Measurements from ENCODE around the gene GORAB. TPM values are rescaled to one million over a fixed set of nuclear protein-coding genes. Genes with fewer than 3 reads are reported as not detected.

The GORAB gene
- total and polyA plus RNA-seq, 9 of the 15 experiments (the other 6 are each of a cell fraction or from before 2014, with no cell fraction given), result 4.4 to 12.9 (median 8.9) TPM

- Histone ChIP-seq H3K4me3 (no peak overlapping the region), H3K9me1 (ENCODE audit: control insufficient read depth, insufficient read depth, low read length) (no peaks in the 10 kb centered on the region), H3K27me3 (ENCODE audit: control insufficient read depth in 2 of 2, insufficient read depth in 2 of 2, low read length in 2 of 2) (no peaks in the 10 kb centered on the region), H4K20me1 (replicated peaks; ENCODE audit: control insufficient read depth, insufficient read depth, low read length) (no peaks in the 10 kb centered on the region), H3K9ac (ENCODE audit: insufficient read depth in 1 of 2, low read depth in 2 of 2, low read length in 2 of 2) (no peak overlapping the region), H3K4me2 (ENCODE audit: insufficient read depth, low read length) (no peak overlapping the region), H3K36me3 (ENCODE audit: control insufficient read depth, insufficient read depth, low read length) (no peaks in the 10 kb centered on the region), H3K9me3 (replicated peaks; ENCODE audit: control insufficient read depth, insufficient read depth, low read depth, low read length) (no peaks in the 10 kb centered on the region), H3K27ac (ENCODE audit: extremely low read depth, low read depth, low read length) (no peak overlapping the region), H2AFZ (ENCODE audit: low read depth, low read length) (no peak overlapping the region), H3K4me1 (replicated peaks in 1 of 2; ENCODE audit: control insufficient read depth in 2 of 2, insufficient read depth in 2 of 2, low read length in 2 of 2) (no peaks in the 10 kb centered on the region), H3K79me2 (ENCODE audit: control insufficient read depth, insufficient read depth, low read length) (no peaks in the 10 kb centered on the region)
- ChIA-PET CTCF (ENCODE audit: low intra/inter-chr PET ratio) (no interaction called here), POLR2A (no interaction called here)
- ATAC-seq (no peak), DNase-seq (ENCODE audit: extremely low read depth in 1 of 4, low spot score in 3 of 4) (no peak), FAIRE-seq (no peak)
- in situ Hi-C loops (cut with MboI) (no loop called here), intact Hi-C loops (cut with micrococcal nuclease) (no loop called here)
- no TSS peak for BruUV-seq (replicated peaks)
- WGBS (ENCODE audit: insufficient coverage, low coverage, missing lambda C conversion rate), result 0% methylated on average over 3 of the region's 3 CpGs
- TF ChIP-seq KLF13 (tag; IDR thresholded peaks at IDR 0.05; ENCODE audit: borderline replicate concordance, low read depth), result no peak
- no peak for TF ChIP-seq ZNF316 (IDR thresholded peaks at IDR 0.05)
- no peak for TF ChIP-seq RAD21 (CRISPR knock-in tag; conservative IDR thresholded peaks at IDR 0.05 in 1 of 2, IDR thresholded peaks at IDR 0.05 in 1 of 2)
- TF ChIP-seq TOE1 (IDR thresholded peaks at IDR 0.05; ENCODE audit: borderline replicate concordance), result no peak
- no peak for TF ChIP-seq TOE1 (CRISPR knock-in tag; IDR thresholded peaks at IDR 0.05; ENCODE audit: borderline replicate concordance, low read depth)
- no peak for TF ChIP-seq NR3C1 (CRISPR knock-in tag; IDR thresholded peaks at IDR 0.05)
- TF ChIP-seq ZEB2 (IDR thresholded peaks at IDR 0.05), result no peak
- TF ChIP-seq, protein P1, sequence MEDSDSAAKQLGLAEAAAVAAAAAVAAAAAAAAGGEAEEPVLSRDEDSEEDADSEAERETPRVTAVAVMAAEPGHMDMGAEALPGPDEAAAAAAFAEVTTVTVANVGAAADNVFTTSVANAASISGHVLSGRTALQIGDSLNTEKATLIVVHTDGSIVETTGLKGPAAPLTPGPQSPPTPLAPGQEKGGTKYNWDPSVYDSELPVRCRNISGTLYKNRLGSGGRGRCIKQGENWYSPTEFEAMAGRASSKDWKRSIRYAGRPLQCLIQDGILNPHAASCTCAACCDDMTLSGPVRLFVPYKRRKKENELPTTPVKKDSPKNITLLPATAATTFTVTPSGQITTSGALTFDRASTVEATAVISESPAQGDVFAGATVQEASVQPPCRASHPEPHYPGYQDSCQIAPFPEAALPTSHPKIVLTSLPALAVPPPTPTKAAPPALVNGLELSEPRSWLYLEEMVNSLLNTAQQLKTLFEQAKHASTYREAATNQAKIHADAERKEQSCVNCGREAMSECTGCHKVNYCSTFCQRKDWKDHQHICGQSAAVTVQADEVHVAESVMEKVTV (CRISPR knock-in tag; IDR thresholded peaks at IDR 0.05), result no peak
- TF ChIP-seq, protein P2, sequence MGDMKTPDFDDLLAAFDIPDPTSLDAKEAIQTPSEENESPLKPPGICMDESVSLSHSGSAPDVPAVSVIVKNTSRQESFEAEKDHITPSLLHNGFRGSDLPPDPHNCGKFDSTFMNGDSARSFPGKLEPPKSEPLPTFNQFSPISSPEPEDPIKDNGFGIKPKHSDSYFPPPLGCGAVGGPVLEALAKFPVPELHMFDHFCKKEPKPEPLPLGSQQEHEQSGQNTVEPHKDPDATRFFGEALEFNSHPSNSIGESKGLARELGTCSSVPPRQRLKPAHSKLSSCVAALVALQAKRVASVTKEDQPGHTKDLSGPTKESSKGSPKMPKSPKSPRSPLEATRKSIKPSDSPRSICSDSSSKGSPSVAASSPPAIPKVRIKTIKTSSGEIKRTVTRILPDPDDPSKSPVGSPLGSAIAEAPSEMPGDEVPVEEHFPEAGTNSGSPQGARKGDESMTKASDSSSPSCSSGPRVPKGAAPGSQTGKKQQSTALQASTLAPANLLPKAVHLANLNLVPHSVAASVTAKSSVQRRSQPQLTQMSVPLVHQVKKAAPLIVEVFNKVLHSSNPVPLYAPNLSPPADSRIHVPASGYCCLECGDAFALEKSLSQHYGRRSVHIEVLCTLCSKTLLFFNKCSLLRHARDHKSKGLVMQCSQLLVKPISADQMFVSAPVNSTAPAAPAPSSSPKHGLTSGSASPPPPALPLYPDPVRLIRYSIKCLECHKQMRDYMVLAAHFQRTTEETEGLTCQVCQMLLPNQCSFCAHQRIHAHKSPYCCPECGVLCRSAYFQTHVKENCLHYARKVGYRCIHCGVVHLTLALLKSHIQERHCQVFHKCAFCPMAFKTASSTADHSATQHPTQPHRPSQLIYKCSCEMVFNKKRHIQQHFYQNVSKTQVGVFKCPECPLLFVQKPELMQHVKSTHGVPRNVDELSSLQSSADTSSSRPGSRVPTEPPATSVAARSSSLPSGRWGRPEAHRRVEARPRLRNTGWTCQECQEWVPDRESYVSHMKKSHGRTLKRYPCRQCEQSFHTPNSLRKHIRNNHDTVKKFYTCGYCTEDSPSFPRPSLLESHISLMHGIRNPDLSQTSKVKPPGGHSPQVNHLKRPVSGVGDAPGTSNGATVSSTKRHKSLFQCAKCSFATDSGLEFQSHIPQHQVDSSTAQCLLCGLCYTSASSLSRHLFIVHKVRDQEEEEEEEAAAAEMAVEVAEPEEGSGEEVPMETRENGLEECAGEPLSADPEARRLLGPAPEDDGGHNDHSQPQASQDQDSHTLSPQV (IDR thresholded peaks at IDR 0.05), result no peak
- no peak for TF ChIP-seq RBM15 (IDR thresholded peaks at IDR 0.05; ENCODE audit: insufficient read depth, low read length)
- TF ChIP-seq NFRKB (IDR thresholded peaks at IDR 0.05; ENCODE audit: low read depth), result no peak
- TF ChIP-seq MAFK (IDR thresholded peaks at IDR 0.05; ENCODE audit: low read length), result no peak
- no peak for TF ChIP-seq FOXP1 (CRISPR knock-in tag; IDR thresholded peaks at IDR 0.05)
- no peak for TF ChIP-seq EP300 (IDR thresholded peaks at IDR 0.05; ENCODE audit: low read length)
- no peak for TF ChIP-seq IRF2 (CRISPR knock-in tag; IDR thresholded peaks at IDR 0.05)
- TF ChIP-seq ZNF778 (CRISPR knock-in tag; IDR thresholded peaks at IDR 0.05), result no peak
- TF ChIP-seq, protein P3, sequence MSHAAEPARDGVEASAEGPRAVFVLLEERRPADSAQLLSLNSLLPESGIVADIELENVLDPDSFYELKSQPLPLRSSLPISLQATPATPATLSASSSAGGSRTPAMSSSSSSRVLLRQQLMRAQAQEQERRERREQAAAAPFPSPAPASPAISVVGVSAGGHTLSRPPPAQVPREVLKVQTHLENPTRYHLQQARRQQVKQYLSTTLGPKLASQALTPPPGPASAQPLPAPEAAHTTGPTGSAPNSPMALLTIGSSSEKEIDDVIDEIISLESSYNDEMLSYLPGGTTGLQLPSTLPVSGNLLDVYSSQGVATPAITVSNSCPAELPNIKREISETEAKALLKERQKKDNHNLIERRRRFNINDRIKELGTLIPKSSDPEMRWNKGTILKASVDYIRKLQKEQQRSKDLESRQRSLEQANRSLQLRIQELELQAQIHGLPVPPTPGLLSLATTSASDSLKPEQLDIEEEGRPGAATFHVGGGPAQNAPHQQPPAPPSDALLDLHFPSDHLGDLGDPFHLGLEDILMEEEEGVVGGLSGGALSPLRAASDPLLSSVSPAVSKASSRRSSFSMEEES (CRISPR knock-in tag; IDR thresholded peaks at IDR 0.05), result no peak
- TF ChIP-seq RCOR1 (IDR thresholded peaks at IDR 0.05; ENCODE audit: borderline replicate concordance in 1 of 2, low read depth in 2 of 2, low read length in 2 of 2), result no peak
Measured at GRCh38 chr1:170518965-170519364, 13.0 kb upstream of the GORAB start.

All from K562 (cell line).